HepG2 (cell line): Measurements from ENCODE around the gene PLN. TPM values are rescaled to one million over a fixed set of nuclear protein-coding genes. Genes with fewer than 3 reads are reported as not detected.

Experiments
- ATAC-seq: fragments of 200-7000 bp; cut with Tn5 transposase; 3 replicates; pipeline ENCODE4 v1.9.1; 2020; ENCODE audit warnings: mild to moderate bottlenecking, moderate library complexity
- BruUV-seq: library from RNA; stranded (reverse); fragments of 400-500 nt; replicated peaks from 2 replicates; lab custom pipeline; 2021; lab: Mats Ljungman, UMichigan
- CTCF ChIA-PET: fragments of 300-600 bp; formaldehyde crosslinking; extraction: SDS; loops from one replicate; lab custom pipeline; 2021; ENCODE audit warnings: low total read pairs, inconsistent platforms, low intra/inter-chr PET ratio; lab: Yijun Ruan, JAX
- POLR2A ChIA-PET: fragments of 350-600 bp; sonication (Branson Sonifier 250); formaldehyde crosslinking; loops from one replicate; lab custom pipeline; 2020; ENCODE audit warnings: antibody characterized with exemption, inconsistent platforms; lab: Yijun Ruan, JAX
- DNase-seq: peaks from one replicate; pipeline ENCODE4 v3.0.0-alpha.2; 2015; ENCODE audit warnings: low spot score
- FAIRE-seq: peaks from 3 replicates; lab custom pipeline; 2011; peaks lifted over from hg19 to GRCh38; lab: Jason Lieb, UNC
- H2AFZ ChIP-seq: one replicate; pipeline ENCODE4 v1.6.1; 2011; ENCODE audit warnings: low read length, inconsistent platforms
- H3K27ac ChIP-seq: fragments of 300-600 bp; 3 replicates; pipeline ENCODE4 v1.8.0; 2011; ENCODE audit warnings: mixed run types, mild to moderate bottlenecking, mixed read lengths, low read length, inconsistent platforms; ENCODE audit not compliant: insufficient read depth; ENCODE audit errors: extremely low read length
- H3K27me3 ChIP-seq, 2 experiments: fragments of 200-600 bp in 1 of 2; 2 replicates in 1 of 2; 3 replicates in 1 of 2; pipeline versions ENCODE4 v1.6.0 to v1.8.0; 2011; ENCODE audit warnings: low read length in 2 of 2, mild to moderate bottlenecking in 2 of 2, moderate library complexity in 2 of 2, inconsistent platforms in 1 of 2; ENCODE audit not compliant: insufficient read depth in 2 of 2, control insufficient read depth in 1 of 2
- H3K36me3 ChIP-seq, 2 experiments: fragments of 200-600 bp in 1 of 2; replicated peaks in 1 of 2; 2 replicates in 1 of 2; 3 replicates in 1 of 2; pipeline versions ENCODE4 v1.5.1 to v1.8.0; 2011; ENCODE audit warnings: low read length in 2 of 2, inconsistent platforms in 1 of 2; ENCODE audit not compliant: insufficient read depth in 2 of 2, control insufficient read depth in 1 of 2
- H3K4me1 ChIP-seq: 2 replicates; pipeline ENCODE4 v1.5.1; 2012; ENCODE audit warnings: low read length, inconsistent platforms; ENCODE audit not compliant: insufficient read depth
- H3K4me2 ChIP-seq: 2 replicates; pipeline ENCODE4 v1.6.0; 2011; ENCODE audit warnings: low read depth, low read length, inconsistent platforms
- H3K4me3 ChIP-seq, 3 experiments: fragments of 200-600 bp in 1 of 3; sonication (generic), shearing (Covaris generic) in 1 of 3; replicated peaks in 1 of 3; 2 replicates each; pipeline ENCODE4 v1.5.1; 2011 to 2016; ENCODE audit warnings: low read length in 3 of 3, inconsistent platforms in 2 of 3, low read depth in 2 of 3, mild to moderate bottlenecking in 2 of 3, control low read depth in 1 of 3, mixed read lengths in 1 of 3; ENCODE audit not compliant: insufficient read depth in 1 of 3
- H3K79me2 ChIP-seq: one replicate; pipeline ENCODE4 v1.6.1; 2011; ENCODE audit warnings: low read length, inconsistent platforms; ENCODE audit not compliant: insufficient read depth
- H3K9ac ChIP-seq: 2 replicates; pipeline ENCODE4 v1.6.0; 2011; ENCODE audit warnings: mild to moderate bottlenecking, low read depth, low read length, inconsistent platforms; ENCODE audit not compliant: insufficient read depth
- H3K9me3 ChIP-seq: 2 replicates; pipeline ENCODE4 v1.5.1; 2012; ENCODE audit warnings: mild to moderate bottlenecking, low read length
- H4K20me1 ChIP-seq: 2 replicates; pipeline ENCODE4 v1.6.0; 2011; ENCODE audit warnings: inconsistent platforms, mild to moderate bottlenecking, low read length, moderate library complexity; ENCODE audit not compliant: insufficient read depth
- ARID5B ChIP-seq: IDR thresholded peaks from 2 replicates; pipeline ENCODE4 v1.4.0; 2020; ENCODE audit warnings: mild to moderate bottlenecking, missing genetic modification reagents
- BCL3 ChIP-seq: sonication (generic); formaldehyde crosslinking; IDR thresholded peaks from 2 replicates; pipeline ENCODE4 v1.5.1; 2020; ENCODE audit warnings: mild to moderate bottlenecking, missing genetic modification reagents, moderate library complexity
- MZF1 ChIP-seq: sonication (generic); formaldehyde crosslinking; IDR thresholded peaks from 2 replicates; pipeline ENCODE4 v1.8.1; 2023; ENCODE audit warnings: mild to moderate bottlenecking, missing genetic modification reagents, borderline replicate concordance
- REST ChIP-seq, 2 experiments: IDR thresholded peaks; 2 replicates each; pipeline ENCODE4 v1.6.1; 2011 to 2012; ENCODE audit warnings: low read length in 2 of 2, borderline replicate concordance in 1 of 2, low read depth in 1 of 2, mild to moderate bottlenecking in 1 of 2, moderate library complexity in 1 of 2
- RFX1 ChIP-seq: fragments of 450-650 bp; IDR thresholded peaks from 2 replicates; pipeline ENCODE4 v1.6.1; 2017
- ZBTB10 ChIP-seq: sonication (generic); formaldehyde crosslinking; IDR thresholded peaks from 2 replicates; pipeline ENCODE4 v1.4.0; 2020; ENCODE audit warnings: missing genetic modification reagents, borderline replicate concordance
- ZBTB37 ChIP-seq: sonication (generic); formaldehyde crosslinking; IDR thresholded peaks from 2 replicates; pipeline ENCODE4 v1.4.0; 2020; ENCODE audit warnings: mild to moderate bottlenecking, missing genetic modification reagents
- ZNF841 ChIP-seq: sonication (generic); formaldehyde crosslinking; IDR thresholded peaks from 2 replicates; pipeline ENCODE4 v1.8.1; 2023; ENCODE audit warnings: missing genetic modification reagents, borderline replicate concordance
- WGBS: methylation state at CpG from one replicate; pipeline ENCODE4 v1.1.6; 2017; ENCODE audit warnings: low lambda C conversion rate; 5-methylcytosine and 5-hydroxymethylcytosine counted together
- in situ Hi-C: cut with HindIII; loops from 2 replicates; pipeline ENCODE4 v1.10.0; 2017; ENCODE audit warnings: low pct_unique_long_range_greater_than_20kb; ENCODE audit not compliant: extremely low pct_ligation_motif_present
- intact Hi-C: fragments of 100-400 bp; cut with micrococcal nuclease; formaldehyde crosslinking; loops from one replicate; pipeline ENCODE4 v1.10.0; 2022; ENCODE audit not compliant: unreplicated experiment
- polyA plus RNA-seq, 8 experiments: library from polyadenylated mRNA; depleted of rRNA in 3 of 8; stranded (reverse) in 7 of 8; unstranded in 1 of 8; fragments of >200 nt; fragmentation: Illumina TruSeq in 4 of 8; extraction: Trizol in 4 of 8; gene quantifications; 2 replicates each; pipeline versions ENCODE4 v1.2.1 to v1.2.3, GENCODE V29; 2011 to 2016; ENCODE audit warnings: low read depth in 4 of 8, missing spikeins in 1 of 8, mixed read lengths in 1 of 8; ENCODE audit not compliant: insufficient read depth in 1 of 8
- total RNA-seq, 5 experiments: library from RNA; depleted of rRNA; stranded (reverse); fragments of >200 nt; fragmentation: Illumina TruSeq; extraction: Trizol; gene quantifications; 2 replicates each; pipeline ENCODE4 v1.2.3, GENCODE V29; 2016; ENCODE audit warnings: low read depth in 1 of 5

Gene PLN
- total and polyA plus RNA-seq, 2 of the 13 experiments (the other 11 are each of a cell fraction or from before 2014, with no cell fraction given), result not detected

GRCh38 chr6:118535176-118535844 is 12.8 kb upstream of the PLN start (continued):
- no peak for TF ChIP-seq REST (IDR thresholded peaks at IDR 0.05; ENCODE audit: borderline replicate concordance in 1 of 2, low read depth in 1 of 2, low read length in 2 of 2)

GRCh38 chr6:118536478-118536877 is 11.6 kb upstream of the PLN start:
- no peaks in the 10 kb centered on the region for H3K36me3 ChIP-seq
- no peaks in the 10 kb centered on the region for H3K4me1 ChIP-seq
- H3K4me2 ChIP-seq, result no peak overlapping the region
- no peak overlapping the region for H3K27ac ChIP-seq
- intact Hi-C loops (no loop called here), in situ Hi-C loops (no loop called here)
- no peak for ATAC-seq
- no peaks in the 10 kb centered on the region for H3K79me2 ChIP-seq
- H3K27me3 ChIP-seq, result no peaks in the 10 kb centered on the region
- CTCF ChIA-PET, result no interaction called here
- no peak for FAIRE-seq
- BruUV-seq, result no TSS peak
- no peak overlapping the region for H2AFZ ChIP-seq
- H3K4me3 ChIP-seq, result no peak overlapping the region
- WGBS, result 2% methylated on average over 2 of the region's 2 CpGs
- H3K9me3 ChIP-seq, result no peaks in the 10 kb centered on the region
- H4K20me1 ChIP-seq, result no peaks in the 10 kb centered on the region
- H3K9ac ChIP-seq, result no peak overlapping the region
- POLR2A ChIA-PET, result no interaction called here
- DNase-seq, result no peak
- TF ChIP-seq BCL3 (no peak), ZNF841 (CRISPR knock-in tag) (no peak), ZBTB37 (CRISPR knock-in tag) (no peak), ZBTB10 (CRISPR knock-in tag) (no peak), MZF1 (CRISPR knock-in tag) (no peak), RFX1 (no peak), ARID5B (CRISPR knock-in tag) (no peak)
